ENCODE data around the gene AP5B1.

GRCh38 chr11:65794570-65795510, 14.1 kb upstream of the AP5B1 start:
- TF ChIP-seq CTCF (IDR thresholded peaks at IDR 0.05) (no peak), POLR2AphosphoS5 (IDR thresholded peaks at IDR 0.05) (no peak), POLR2A (IDR thresholded peaks at IDR 0.05) (no peak)
